ENCODE data around the gene TREH.
"Not testable (repeated sequence)": the region's sequence is repeated elsewhere in the genome, so short reads cannot be mapped to it uniquely, and the experiment has no call there.

TREH gene

DNA sequence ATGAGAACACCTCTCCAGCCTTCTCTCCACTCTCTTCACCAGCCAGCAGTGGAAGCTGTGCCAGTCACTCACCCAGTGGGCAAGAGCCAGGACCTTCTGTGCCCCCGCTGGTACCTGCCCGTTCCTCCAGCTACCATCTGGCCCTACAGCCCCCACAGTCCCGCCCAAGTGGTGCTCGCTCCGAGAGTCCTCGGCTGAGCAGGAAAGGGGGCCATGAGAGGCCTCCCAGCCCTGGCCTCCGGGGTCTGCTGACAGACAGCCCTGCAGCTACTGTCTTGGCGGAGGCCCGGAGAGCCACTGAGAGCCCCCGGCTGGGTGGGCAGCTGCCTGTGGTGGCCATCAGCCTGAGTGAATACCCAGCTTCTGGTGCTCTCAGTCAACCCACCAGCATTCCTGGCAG is 51.9 kb downstream of the TREH start:
- DNase-seq: no peak

- no peak for DNase-seq
Measured at GRCh38 chr11:118625976-118626375, 53.5 kb downstream of the TREH start.

- DNase-seq: no peak
Measured at GRCh38 chr11:118625036-118625690, 54.3 kb downstream of the TREH start.

GRCh38 chr11:118623269-118623655 is 56.2 kb downstream of the TREH start:
- DNase-seq: no peak

GRCh38 chr11:118622376-118623268 is 56.8 kb downstream of the TREH start:
- DNase-seq: no peak

DNA sequence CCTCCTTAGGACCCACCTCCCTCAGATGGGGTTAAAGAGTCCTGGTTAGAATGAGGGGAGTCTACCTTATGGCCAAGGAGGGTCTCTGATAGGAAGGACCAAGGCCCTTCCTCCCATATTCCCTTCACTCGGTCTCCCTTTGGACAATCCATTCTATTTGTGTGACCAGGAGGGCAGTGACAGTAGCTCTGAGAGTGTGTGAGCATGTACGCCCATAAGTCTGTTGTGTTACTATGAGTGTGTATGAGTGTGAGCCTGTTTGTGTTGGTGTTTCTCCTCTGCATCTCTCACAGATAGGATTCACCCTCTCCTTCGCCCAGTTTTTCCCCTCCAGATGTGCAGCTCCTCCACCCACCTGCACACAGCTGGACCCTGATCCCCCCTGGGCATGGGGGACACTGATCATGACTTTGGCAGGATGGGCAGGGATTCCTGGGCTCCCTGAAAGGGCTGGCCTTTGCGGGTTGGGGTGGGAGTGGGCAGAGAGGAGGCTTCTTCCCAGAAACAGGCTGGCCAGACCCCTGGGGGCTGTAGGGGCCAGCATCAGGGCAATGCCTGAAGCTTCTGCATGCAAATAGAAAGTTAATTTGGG is 57.6 kb downstream of the TREH start:
- no peak for DNase-seq

DNA sequence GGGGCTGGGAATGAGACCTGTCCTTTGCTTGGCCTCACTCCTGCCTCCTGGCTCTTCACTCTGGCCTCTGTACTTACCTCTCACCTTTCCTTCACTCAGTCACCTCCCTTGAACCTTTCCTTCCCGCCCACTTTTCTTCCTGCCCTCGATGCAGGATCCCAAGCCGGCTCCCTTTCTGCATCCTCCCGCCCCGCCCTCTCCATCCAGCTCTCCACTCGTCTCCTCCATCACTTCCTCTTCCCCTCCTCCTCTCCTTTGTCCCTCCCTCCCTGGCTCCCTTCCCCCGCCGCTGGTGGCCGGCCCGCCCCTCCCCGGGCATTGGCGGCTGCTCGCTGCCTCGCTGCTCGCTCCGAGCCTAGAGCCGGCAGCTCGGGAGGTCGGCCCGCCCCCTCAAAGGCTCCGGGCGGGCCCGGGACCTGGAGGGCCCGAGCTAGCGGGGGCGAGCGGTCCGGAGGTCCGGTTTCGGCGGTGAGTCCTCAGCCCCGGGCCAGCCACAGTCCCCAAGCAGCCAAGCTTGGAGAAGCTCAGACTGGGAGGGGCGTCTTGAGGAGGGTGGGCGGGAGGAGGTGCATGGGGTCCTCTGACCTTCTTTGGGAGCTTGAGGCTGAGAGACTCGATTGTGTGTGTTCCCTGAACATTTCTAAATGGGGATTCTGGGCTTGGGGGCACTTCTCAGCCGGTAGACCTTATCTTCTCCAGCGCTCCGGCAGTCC is 58.2 kb downstream of the TREH start:
- DNase-seq: no peak

DNA sequence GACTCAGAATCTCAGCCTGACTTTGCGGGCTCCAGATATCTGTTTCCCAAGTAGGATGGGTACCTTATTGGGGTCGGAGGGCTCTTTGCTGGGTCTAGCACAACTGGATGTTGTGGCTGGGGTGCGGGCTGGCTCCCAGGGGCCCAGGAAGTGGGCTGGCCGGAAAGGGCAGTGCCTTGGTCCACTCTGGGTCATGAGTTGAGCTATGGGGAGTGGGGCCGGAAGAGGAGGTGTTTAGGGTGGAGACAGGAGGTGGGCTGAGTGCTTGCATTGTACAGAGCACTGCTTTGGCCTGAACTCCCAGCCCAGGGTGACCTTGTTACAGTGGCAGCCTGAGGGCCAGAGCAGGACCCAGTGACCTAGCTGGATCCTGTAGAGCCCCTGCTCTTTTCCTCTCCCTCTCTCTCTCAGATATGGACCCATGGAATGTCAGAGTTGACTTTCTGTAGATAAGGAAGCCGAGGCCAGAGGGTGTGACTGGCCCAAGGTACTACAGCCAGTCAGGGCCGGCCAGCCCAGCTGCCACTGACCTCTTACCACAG is 58.9 kb downstream of the TREH start:
- DNase-seq: no peak

GRCh38 chr11:118619444-118620197 is 59.8 kb downstream of the TREH start:
- no peak for DNase-seq

- DNase-seq: no peak
Measured at GRCh38 chr11:118618991-118619375, 60.5 kb downstream of the TREH start.

DNA sequence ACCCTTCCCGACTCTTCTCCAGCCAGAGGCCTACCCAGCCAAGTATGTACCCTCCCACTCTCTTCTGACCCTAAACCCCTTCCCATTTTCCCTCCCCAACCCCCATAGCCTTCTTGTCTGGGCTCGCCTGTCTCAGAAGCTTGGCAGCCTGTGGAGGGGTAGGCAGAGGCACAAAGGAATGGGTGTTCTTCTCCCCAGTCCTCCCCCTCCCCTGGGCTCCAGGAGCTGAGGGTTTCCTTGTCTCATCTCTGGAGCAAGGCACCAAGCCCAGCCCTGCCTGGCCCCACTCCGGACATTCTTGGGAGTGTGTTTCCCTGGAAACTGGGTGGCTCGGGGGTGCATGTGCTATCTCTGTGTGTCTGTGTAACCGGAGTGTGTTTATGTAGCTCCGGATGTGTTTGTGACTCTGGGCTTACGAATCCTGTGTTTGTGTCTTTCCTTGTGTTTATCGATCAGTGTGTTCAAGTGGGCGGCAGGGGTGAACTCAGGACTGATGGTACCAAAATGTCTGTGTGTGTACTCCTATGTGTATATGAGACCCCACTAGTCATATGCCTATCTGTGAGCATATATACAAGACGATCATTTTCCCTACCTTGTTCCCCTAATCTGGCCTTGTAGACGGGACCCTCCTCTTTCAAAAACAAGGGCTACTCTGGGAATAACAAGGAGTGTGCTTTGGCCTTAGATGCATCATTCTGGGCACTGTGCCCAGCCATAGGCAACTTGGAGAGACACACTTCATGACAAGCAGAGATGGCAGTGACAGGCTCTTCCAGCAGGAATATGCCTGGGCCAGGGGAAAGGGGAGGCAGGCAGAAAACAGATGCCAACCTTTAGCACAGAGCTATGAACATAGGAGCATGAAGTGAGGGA is 61.1 kb downstream of the TREH start:
- no peak for DNase-seq

GRCh38 chr11:118615976-118616371 is 63.5 kb downstream of the TREH start:
- no peak for DNase-seq

GRCh38 chr11:118615282-118615975 is 64.0 kb downstream of the TREH start:
- no peak for DNase-seq

GRCh38 chr11:118614511-118614910 is 64.9 kb downstream of the TREH start:
- DNase-seq: no peak

GRCh38 chr11:118612378-118612777 is 67.1 kb downstream of the TREH start:
- no peak for DNase-seq

- not testable (repeated sequence) for DNase-seq
Measured at GRCh38 chr11:118611433-118611795, 68.0 kb downstream of the TREH start.

GRCh38 chr11:118610773-118611432 is 68.5 kb downstream of the TREH start:
- peak; percentile 84 for DNase-seq

- no peak for DNase-seq
Measured at GRCh38 chr11:118610225-118610772, 69.2 kb downstream of the TREH start.

- DNase-seq: no peak
Measured at GRCh38 chr11:118609380-118610224, 69.8 kb downstream of the TREH start.
